HepG2 (cell line): ENCODE results near the gene ZNF524. TPM values are rescaled to one million over a fixed set of nuclear protein-coding genes. Genes with fewer than 3 reads are reported as not detected.

Experiments used
- CBFB ChIP-seq: sonication (generic); formaldehyde crosslinking; IDR thresholded peaks from 2 replicates; pipeline ENCODE4 v1.4.0; 2020; ENCODE audit warnings: missing genetic modification reagents
- MAFG ChIP-seq: sonication (generic); formaldehyde crosslinking; IDR thresholded peaks from 2 replicates; pipeline ENCODE4 v1.5.1; 2020; ENCODE audit warnings: mild to moderate bottlenecking, missing genetic modification reagents
- PITX1 ChIP-seq: sonication (generic); formaldehyde crosslinking; IDR thresholded peaks from 2 replicates; pipeline ENCODE4 v1.5.1; 2020; ENCODE audit warnings: mild to moderate bottlenecking, missing genetic modification reagents
- POGZ ChIP-seq: sonication (generic); formaldehyde crosslinking; IDR thresholded peaks from 2 replicates; pipeline ENCODE4 v1.4.0; 2020; ENCODE audit warnings: mild to moderate bottlenecking, missing genetic modification reagents
- TBP ChIP-seq: sonication (generic); formaldehyde crosslinking; IDR thresholded peaks from 2 replicates; pipeline ENCODE4 v1.5.0; 2020; ENCODE audit warnings: missing genetic modification reagents
- ZFAT ChIP-seq: sonication (generic); formaldehyde crosslinking; conservative IDR thresholded peaks from 2 replicates; pipeline ENCODE4 v1.8.1; 2023; ENCODE audit warnings: missing genetic modification reagents, inconsistent platforms
- ZNF138 ChIP-seq: sonication (generic); formaldehyde crosslinking; IDR thresholded peaks from 2 replicates; pipeline ENCODE4 v1.5.0; 2020; ENCODE audit warnings: mild to moderate bottlenecking, low read depth, missing genetic modification reagents
- ZNF17 ChIP-seq: sonication (generic); formaldehyde crosslinking; IDR thresholded peaks from 2 replicates; pipeline ENCODE4 v1.5.0; 2020; ENCODE audit warnings: mild to moderate bottlenecking, missing genetic modification reagents
- ZNF205 ChIP-seq: IDR thresholded peaks from 2 replicates; pipeline ENCODE4 v1.6.1; 2018; ENCODE audit warnings: missing biosample characterization, missing genetic modification reagents
- ZNF432 ChIP-seq: sonication (generic); formaldehyde crosslinking; IDR thresholded peaks from 2 replicates; pipeline ENCODE4 v1.5.0; 2020; ENCODE audit warnings: missing genetic modification reagents, mild to moderate bottlenecking, borderline replicate concordance
- ZNF670 ChIP-seq: sonication (generic); formaldehyde crosslinking; IDR thresholded peaks from 2 replicates; pipeline ENCODE4 v1.8.0; 2022; ENCODE audit warnings: mild to moderate bottlenecking, missing genetic modification reagents, borderline replicate concordance
- ZNF891 ChIP-seq: sonication (generic); formaldehyde crosslinking; IDR thresholded peaks from 2 replicates; pipeline ENCODE4 v1.5.0; 2020; ENCODE audit warnings: mild to moderate bottlenecking, missing genetic modification reagents
- polyA plus RNA-seq, 8 experiments: library from polyadenylated mRNA; depleted of rRNA in 3 of 8; stranded (reverse) in 7 of 8; unstranded in 1 of 8; fragments of >200 nt; fragmentation: Illumina TruSeq in 4 of 8; extraction: Trizol in 4 of 8; gene quantifications; 2 replicates each; pipeline versions ENCODE4 v1.2.1 to v1.2.3, GENCODE V29; 2011 to 2016; ENCODE audit warnings: low read depth in 4 of 8, missing spikeins in 1 of 8, mixed read lengths in 1 of 8; ENCODE audit not compliant: insufficient read depth in 1 of 8
- total RNA-seq, 5 experiments: library from RNA; depleted of rRNA; stranded (reverse); fragments of >200 nt; fragmentation: Illumina TruSeq; extraction: Trizol; gene quantifications; 2 replicates each; pipeline ENCODE4 v1.2.3, GENCODE V29; 2016; ENCODE audit warnings: low read depth in 1 of 5
- TF ChIP-seq, protein P1 (sequence below): sonication (generic); formaldehyde crosslinking; IDR thresholded peaks from 2 replicates; pipeline ENCODE4 v1.4.0; 2020; ENCODE audit warnings: missing genetic modification reagents, borderline replicate concordance
- TF ChIP-seq, protein P2 (sequence below): sonication (generic); formaldehyde crosslinking; IDR thresholded peaks from 2 replicates; pipeline ENCODE4 v1.4.0; 2020; ENCODE audit warnings: low read depth, mild to moderate bottlenecking, missing genetic modification reagents
- TF ChIP-seq, protein P3 (sequence below): sonication (generic); formaldehyde crosslinking; conservative IDR thresholded peaks from 2 replicates; pipeline ENCODE4 v1.5.0; 2020; ENCODE audit warnings: missing genetic modification reagents
- TF ChIP-seq, protein P4 (sequence below): sonication (generic); formaldehyde crosslinking; IDR thresholded peaks from 2 replicates; pipeline ENCODE4 v1.4.0; 2020; ENCODE audit warnings: mild to moderate bottlenecking, missing genetic modification reagents
- TF ChIP-seq, protein P5 (sequence below): sonication (generic); formaldehyde crosslinking; conservative IDR thresholded peaks from 2 replicates; pipeline ENCODE4 v1.4.0; 2020; ENCODE audit warnings: missing genetic modification reagents
- TF ChIP-seq, protein P6 (sequence below): sonication (generic); formaldehyde crosslinking; IDR thresholded peaks from 2 replicates; pipeline ENCODE4 v1.4.0; 2020; ENCODE audit warnings: missing genetic modification reagents, borderline replicate concordance

ZNF524 gene
- total and polyA plus RNA-seq, 2 of the 13 experiments (the other 11 are each of a cell fraction or from before 2014, with no cell fraction given), result 3.2 to 4.6 TPM

DNA sequence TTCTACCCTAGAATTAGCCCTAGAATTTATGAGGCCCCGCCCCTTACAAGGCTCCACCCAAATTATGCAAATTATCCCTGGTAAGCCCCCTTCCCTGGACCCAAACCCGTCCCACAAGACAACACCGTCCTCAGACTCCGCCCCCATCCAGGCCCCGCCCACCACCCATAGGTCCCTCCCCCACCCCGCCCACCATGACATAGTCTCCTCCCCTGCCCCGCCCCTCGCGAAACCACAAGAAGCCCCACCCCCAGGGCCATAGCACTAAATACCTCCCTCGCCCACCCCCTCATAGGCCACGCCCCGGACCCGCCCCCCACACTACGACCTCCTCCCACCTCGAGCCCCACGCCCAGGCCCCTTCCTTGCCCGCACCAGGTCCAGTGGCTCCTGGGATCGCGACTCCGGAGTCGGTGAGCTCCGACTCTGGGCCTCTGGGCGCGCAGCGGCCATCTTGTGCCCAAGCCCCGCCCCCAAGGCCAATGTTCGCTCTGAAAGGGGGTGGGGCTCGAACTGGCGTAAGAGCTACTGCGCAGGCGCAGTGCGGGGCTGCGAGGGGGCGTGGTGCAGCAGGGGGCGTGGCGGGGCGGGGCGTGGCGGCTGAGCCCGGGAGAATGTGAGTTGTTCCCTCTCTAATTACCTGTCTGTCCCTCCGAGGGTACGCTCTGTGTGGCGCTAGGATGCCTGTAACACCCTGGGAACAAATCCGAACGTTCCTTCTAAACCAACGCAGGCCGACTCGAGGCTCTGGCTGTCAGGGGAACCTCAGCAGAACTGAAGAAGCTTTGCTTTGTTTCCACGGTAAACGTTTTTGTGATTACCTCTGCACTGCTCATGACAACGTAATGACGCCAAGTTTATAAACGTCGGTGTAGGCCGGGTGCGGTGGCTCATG, 24.3 kb downstream of the ZNF524 start, which contains the start of gene ZNF784 (continued):
- TF ChIP-seq, protein P1, sequence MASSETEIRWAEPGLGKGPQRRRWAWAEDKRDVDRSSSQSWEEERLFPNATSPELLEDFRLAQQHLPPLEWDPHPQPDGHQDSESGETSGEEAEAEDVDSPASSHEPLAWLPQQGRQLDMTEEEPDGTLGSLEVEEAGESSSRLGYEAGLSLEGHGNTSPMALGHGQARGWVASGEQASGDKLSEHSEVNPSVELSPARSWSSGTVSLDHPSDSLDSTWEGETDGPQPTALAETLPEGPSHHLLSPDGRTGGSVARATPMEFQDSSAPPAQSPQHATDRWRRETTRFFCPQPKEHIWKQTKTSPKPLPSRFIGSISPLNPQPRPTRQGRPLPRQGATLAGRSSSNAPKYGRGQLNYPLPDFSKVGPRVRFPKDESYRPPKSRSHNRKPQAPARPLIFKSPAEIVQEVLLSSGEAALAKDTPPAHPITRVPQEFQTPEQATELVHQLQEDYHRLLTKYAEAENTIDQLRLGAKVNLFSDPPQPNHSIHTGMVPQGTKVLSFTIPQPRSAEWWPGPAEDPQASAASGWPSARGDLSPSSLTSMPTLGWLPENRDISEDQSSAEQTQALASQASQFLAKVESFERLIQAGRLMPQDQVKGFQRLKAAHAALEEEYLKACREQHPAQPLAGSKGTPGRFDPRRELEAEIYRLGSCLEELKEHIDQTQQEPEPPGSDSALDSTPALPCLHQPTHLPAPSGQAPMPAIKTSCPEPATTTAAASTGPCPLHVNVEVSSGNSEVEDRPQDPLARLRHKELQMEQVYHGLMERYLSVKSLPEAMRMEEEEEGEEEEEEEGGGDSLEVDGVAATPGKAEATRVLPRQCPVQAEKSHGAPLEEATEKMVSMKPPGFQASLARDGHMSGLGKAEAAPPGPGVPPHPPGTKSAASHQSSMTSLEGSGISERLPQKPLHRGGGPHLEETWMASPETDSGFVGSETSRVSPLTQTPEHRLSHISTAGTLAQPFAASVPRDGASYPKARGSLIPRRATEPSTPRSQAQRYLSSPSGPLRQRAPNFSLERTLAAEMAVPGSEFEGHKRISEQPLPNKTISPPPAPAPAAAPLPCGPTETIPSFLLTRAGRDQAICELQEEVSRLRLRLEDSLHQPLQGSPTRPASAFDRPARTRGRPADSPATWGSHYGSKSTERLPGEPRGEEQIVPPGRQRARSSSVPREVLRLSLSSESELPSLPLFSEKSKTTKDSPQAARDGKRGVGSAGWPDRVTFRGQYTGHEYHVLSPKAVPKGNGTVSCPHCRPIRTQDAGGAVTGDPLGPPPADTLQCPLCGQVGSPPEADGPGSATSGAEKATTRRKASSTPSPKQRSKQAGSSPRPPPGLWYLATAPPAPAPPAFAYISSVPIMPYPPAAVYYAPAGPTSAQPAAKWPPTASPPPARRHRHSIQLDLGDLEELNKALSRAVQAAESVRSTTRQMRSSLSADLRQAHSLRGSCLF (CRISPR knock-in tag), result no peak
- TF ChIP-seq CBFB (CRISPR knock-in tag), result no peak
- TF ChIP-seq, protein P2, sequence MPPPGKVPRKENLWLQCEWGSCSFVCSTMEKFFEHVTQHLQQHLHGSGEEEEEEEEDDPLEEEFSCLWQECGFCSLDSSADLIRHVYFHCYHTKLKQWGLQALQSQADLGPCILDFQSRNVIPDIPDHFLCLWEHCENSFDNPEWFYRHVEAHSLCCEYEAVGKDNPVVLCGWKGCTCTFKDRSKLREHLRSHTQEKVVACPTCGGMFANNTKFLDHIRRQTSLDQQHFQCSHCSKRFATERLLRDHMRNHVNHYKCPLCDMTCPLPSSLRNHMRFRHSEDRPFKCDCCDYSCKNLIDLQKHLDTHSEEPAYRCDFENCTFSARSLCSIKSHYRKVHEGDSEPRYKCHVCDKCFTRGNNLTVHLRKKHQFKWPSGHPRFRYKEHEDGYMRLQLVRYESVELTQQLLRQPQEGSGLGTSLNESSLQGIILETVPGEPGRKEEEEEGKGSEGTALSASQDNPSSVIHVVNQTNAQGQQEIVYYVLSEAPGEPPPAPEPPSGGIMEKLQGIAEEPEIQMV (CRISPR knock-in tag), result no peak
- TF ChIP-seq, protein P3, sequence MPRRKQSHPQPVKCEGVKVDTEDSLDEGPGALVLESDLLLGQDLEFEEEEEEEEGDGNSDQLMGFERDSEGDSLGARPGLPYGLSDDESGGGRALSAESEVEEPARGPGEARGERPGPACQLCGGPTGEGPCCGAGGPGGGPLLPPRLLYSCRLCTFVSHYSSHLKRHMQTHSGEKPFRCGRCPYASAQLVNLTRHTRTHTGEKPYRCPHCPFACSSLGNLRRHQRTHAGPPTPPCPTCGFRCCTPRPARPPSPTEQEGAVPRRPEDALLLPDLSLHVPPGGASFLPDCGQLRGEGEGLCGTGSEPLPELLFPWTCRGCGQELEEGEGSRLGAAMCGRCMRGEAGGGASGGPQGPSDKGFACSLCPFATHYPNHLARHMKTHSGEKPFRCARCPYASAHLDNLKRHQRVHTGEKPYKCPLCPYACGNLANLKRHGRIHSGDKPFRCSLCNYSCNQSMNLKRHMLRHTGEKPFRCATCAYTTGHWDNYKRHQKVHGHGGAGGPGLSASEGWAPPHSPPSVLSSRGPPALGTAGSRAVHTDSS, result no peak
- TF ChIP-seq TBP, result no peak
- TF ChIP-seq ZNF138 (CRISPR knock-in tag), result no peak
- no peak for TF ChIP-seq ZNF432 (CRISPR knock-in tag)
- no peak for TF ChIP-seq POGZ
- no peak for TF ChIP-seq ZNF670 (CRISPR knock-in tag)
- TF ChIP-seq ZNF891 (CRISPR knock-in tag), result peak; percentile 65; the same call in 1 of the 2 replicates
- TF ChIP-seq, protein P4, sequence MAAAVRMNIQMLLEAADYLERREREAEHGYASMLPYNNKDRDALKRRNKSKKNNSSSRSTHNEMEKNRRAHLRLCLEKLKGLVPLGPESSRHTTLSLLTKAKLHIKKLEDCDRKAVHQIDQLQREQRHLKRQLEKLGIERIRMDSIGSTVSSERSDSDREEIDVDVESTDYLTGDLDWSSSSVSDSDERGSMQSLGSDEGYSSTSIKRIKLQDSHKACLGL, result no peak
- no peak for TF ChIP-seq ZNF17 (CRISPR knock-in tag)
- TF ChIP-seq ZNF205, result no peak
- TF ChIP-seq, protein P5, sequence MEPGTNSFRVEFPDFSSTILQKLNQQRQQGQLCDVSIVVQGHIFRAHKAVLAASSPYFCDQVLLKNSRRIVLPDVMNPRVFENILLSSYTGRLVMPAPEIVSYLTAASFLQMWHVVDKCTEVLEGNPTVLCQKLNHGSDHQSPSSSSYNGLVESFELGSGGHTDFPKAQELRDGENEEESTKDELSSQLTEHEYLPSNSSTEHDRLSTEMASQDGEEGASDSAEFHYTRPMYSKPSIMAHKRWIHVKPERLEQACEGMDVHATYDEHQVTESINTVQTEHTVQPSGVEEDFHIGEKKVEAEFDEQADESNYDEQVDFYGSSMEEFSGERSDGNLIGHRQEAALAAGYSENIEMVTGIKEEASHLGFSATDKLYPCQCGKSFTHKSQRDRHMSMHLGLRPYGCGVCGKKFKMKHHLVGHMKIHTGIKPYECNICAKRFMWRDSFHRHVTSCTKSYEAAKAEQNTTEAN (CRISPR knock-in tag), result no peak
- no peak for TF ChIP-seq ZFAT (CRISPR knock-in tag)
- TF ChIP-seq MAFG (CRISPR knock-in tag), result no peak
- TF ChIP-seq, protein P6, sequence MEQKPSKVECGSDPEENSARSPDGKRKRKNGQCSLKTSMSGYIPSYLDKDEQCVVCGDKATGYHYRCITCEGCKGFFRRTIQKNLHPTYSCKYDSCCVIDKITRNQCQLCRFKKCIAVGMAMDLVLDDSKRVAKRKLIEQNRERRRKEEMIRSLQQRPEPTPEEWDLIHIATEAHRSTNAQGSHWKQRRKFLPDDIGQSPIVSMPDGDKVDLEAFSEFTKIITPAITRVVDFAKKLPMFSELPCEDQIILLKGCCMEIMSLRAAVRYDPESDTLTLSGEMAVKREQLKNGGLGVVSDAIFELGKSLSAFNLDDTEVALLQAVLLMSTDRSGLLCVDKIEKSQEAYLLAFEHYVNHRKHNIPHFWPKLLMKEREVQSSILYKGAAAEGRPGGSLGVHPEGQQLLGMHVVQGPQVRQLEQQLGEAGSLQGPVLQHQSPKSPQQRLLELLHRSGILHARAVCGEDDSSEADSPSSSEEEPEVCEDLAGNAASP, result no peak
- no peak for TF ChIP-seq PITX1
